Limb (tissue), 2 donors: ENCODE results near the gene HS2ST1.
"Not testable (repeated sequence)": the region's sequence is repeated elsewhere in the genome, so short reads cannot be mapped to it uniquely, and the experiment has no call there.

Source experiments
- DNase-seq, 2 donors: peaks; one replicate each; pipeline ENCODE4 v3.0.0-alpha.2; 2016; ENCODE audit errors: extremely low spot score in 2 of 2

HS2ST1 gene

DNA sequence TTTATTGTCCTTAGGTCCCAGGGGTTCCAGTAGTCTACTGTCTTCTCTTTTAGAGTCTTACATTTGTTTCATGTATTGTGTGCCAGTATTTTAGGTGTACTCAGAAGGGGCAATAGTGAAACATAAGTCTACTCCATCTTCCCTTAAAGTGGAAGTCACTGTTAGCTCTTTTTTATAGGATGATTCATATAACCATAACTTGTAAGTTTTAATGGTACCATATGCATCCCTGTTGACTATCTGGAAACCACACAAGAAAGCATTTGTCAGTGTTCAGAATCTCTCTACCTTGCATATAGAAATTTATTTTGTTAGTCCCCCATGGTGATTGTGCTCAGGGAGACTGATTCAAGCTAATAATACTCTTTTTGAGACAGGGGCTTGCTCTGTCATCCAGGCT, 149.9 kb downstream of the HS2ST1 start:
- no peak for DNase-seq

DNA sequence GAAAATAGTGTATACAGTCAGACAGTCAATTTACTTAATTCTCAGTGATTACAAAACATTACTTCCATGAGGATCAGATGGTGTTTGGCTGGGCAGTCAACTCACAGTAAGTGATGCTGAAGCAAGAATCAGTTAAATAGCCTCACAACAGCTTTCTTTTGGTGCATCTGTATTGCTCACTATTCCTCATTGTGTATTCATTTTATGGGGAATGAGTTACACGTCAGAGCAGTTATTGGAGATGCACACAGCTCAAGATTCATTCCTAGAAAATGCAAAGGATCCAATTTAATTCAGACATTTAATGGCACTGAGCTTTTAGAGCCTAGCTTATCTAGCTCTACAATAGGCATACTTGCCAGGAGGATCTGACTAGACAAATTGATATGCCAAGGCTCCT, 150.6 kb downstream of the HS2ST1 start:
- DNase-seq = no peak

DNA sequence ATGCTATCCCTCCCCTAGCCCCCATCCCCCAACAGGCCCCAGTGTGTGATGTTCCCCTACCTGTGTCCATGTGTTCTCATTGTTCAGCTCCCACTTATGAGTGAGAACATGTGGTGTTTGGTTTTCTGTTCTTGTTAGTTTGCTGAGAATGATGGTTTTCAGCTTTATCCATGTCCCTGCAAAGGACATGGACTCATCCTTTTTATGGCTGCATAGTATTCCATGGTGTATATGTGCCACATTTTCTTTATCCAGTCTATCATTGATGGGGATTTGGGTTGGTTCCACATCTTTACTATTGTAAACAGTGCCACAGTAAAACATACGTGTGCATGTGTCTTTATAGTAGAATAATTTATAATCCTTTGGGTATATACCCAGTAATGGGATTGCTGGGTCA, 152.3 kb downstream of the HS2ST1 start:
- not testable (repeated sequence) for DNase-seq

DNA sequence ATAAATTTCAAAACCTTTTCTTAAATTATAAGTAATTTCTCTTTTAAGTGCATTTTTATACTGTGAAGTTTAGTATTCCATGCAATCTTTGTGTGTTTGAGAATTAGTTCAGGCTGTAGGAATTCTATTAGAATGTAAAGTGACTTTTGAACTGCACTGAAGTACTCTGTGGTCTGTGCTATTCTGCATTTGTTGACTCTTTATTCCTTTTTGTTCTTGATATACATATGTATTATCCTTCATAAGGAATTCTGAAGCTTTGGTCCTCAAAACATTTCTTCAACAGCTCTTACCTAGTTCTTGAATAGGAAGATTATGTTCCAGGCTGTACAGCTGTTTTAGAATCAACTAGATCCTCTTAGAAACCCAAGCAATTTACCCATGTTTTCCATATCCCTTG, 158.0 kb downstream of the HS2ST1 start:
- no peak for DNase-seq

DNA sequence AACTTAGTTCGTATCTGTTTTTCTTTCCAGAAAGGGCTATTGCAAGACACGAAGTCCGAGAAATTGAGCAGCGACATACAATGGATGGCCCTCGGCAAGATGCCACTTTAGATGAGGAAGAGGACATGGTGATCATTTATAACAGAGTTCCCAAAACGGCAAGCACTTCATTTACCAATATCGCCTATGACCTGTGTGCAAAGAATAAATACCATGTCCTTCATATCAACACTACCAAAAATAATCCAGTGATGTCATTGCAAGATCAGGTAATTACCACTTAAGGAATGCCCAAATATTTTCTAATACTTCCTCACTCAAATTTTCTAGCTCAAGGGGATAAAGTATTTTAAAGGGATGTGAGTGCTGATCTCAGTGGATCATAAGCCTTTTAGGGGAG, 158.5 kb downstream of the HS2ST1 start:
- DNase-seq = no peak

DNA sequence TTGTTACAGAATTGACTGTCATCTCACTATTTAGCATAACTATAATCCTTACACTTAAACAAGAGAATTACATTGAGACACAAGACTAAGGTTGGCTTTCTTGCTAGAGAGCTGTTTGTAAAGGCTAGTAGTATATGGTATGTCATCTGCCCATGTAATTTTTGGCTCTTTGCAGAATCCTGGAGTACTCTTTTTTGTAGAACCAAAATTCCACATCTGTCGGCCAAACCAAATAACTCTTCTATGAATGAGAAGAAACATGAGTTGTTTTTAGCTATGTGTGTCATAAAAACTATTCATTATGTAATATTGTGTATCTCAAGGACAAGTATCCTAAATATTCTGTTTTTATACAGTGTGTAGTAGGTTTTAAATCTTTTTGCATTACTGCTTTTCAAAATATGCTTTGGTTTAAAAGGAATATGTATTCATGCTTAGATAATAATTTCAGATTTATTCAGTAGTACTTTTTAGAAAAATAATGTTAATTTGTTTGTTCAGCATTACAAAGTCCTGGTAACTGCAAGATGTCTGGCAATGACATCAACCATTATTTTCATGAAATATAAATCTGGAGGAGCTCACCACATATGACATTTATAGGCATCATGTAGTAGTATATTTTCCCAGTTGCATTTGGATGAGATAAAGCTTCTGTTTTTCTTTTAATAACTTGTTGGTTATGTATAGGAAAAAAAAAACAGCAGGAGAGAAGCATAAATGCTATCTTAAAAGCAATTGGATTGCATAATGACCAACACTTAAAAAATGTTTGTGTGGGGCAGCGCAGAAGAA, 159.8 kb downstream of the HS2ST1 start:
- DNase-seq = peak in 1 of 2 donors; percentile 21

DNA sequence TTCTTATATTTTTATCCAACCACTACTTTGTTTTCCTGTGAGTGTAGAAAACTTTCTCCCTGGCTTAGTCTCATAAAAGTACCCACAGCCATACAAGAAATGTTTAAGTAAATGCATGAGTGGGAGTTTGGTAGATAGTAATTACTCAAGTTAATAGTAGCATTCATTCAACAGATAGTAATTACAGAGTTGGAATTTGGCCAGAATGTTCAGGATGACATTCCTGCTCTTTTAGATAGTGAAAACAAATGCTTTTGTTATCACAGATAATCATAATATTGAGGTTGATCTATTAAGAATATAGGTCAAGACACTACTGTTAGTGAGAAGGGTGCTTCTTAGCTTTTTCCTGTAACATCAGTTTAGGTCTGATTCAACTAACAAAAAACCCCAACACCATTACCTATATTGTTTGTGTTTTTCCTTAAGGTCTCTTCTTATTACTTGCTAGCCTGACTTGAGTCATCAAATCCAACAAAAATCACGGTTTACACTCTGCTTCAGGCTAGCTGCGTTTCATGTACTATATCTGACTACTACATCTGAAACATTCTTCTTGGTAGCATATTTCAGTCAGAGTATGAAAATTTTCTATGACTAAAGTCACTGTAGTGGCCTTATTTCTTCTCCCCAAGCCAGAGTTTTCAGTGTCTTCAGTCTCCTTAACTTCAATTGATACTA, 163.7 kb downstream of the HS2ST1 start:
- no peak for DNase-seq

DNA sequence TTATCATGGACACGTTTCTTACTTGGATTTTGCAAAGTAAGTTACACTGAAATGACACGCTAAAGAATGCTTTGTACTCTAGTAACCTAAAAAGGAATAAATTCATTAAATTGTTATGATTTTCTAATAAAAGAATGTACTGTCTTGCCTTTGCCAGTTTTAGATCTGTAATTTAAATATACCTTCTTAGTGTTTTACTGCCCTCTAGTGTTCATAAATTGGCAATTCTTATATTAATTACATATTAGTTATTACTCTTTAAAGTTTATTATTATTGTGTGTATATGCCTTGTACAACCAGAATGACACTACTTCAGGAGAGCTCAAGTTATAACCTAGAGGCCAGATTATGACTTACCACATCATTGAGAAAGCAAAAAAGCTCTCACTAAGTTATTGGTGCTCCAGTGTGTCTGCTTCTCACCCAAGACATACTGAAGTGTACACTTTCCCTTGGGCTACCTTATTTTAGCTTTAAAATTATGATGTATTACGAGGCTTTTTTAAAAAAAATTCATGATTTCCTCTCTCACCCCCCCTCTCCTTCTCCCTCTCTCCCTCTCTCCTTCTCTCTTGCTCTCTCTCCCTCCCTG, 169.9 kb downstream of the HS2ST1 start:
- peak in 1 of 2 donors; percentile 84 for DNase-seq

DNA sequence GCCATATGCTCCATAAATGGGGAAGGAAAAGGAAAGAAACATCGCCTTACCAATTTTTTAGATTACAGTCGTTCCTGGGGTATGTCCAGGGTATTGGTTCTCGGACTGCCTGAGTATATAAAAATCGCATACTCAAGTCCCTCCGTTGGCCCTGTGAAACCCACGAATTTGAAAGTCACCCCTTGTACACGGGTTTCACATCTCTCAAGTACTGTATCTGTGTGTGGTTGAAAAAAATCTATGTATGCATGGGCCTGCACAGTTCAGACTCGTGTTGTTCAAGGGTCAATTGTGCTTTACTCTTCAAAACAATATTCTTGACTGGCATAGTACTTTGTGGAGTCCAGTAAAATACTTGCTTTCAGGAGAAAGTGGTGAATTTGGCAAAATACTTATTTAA, 171.7 kb downstream of the HS2ST1 start:
- DNase-seq = no peak

DNA sequence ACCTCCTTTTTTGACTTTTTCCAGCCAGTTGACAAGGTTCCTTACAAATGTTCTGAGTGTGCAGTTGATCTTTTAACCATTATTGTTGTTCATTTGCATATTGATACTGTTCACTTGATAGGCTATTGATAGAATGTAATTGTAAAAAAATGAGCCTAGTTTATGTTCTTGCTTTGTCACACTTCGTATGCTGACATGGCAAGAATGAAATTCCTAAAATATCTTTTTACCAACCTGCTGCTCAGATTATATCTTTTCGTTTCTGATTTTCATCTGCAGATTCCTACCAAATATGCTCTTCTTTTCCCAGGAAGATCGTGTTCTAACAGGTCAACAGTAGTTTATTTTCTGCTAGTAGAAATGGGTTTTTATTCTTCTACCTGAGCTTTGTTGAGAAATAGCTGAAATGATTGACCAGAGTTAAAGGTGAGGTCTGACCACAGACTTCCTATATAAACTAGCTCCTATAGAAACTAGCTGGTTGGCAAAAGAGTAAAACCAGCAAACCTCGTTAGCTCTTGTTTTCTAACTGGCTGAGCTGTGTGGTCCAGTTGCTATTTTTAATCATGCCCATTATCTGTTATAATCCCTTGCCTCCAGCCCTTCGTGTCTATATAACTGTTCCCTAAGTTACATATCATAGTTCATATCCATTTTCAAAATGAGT, 174.8 kb downstream of the HS2ST1 start:
- DNase-seq = no peak

DNA sequence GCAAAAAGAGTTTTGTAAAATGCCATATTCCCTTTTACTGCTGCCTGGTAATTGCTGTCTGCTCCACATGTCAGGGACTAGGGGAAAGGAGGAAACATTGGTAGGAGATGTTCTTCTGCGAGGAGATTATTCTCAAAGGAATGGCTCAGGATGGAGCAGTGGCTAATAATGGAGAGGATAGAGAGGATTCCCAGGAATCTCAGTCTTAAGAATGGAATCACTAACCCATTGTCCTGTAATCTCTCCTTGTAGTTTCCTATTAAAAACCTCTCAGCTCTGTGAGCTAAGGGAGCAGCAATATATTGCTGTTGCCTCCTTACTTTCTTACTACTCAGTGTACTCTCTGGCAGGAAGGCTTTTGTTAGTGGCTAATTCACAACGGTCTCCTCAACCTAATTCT, 175.4 kb downstream of the HS2ST1 start:
- no peak for DNase-seq

DNA sequence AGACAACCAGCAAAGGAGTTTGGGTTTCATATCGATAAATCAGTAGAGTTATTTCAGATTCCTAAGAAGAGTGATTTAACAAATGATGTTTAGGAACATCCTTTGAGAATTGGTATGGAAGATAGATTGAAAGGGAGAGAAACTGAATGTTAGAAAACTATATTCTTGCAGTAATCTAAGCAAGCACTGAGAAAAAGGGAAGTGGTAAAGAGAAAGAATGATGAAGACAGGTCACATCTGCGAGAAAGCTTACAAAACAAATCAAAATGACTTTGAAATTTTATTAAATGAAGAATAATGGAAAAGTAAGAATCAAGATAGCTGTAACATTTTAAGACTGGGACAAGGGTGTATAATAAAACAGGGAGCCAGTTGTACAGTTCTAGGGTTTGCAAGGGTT, 177.0 kb downstream of the HS2ST1 start:
- no peak for DNase-seq

DNA sequence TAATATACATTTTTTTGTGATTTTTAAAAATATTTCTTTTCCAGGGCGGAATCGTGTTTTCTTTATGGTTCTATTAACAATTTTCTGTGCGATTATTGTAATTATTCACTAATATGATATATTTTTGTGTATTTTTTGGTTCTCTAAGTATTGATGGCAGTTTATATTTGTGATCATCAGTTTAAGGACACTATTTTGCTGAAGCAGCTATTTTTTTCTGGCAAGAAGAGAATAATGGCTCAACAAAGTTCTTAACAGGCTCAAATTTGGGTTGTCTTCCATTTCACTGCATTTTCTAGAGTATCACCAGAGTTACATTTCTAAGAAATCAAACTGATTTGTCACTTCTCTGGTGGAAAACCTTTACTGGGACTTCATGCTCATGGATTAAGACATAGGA, 178.4 kb downstream of the HS2ST1 start:
- DNase-seq = no peak

DNA sequence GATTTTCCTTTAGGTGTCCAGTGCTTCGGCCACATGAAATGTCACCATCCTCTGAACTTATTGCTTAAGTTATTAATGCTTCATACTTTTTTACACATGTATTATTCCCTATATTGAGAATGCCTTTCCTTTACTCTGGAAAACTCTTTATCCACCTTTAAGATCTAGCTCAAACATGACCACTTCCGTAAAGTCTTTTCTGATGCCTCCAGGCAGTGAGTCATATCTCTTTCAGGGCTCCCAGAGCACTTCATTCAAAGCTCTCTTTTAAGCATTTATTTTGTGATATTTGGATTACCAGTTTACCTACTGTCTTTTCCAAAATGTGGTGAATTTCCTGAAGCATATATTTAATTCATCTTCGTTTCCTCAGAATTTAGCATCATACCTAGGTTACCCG, 178.9 kb downstream of the HS2ST1 start:
- DNase-seq = no peak

DNA sequence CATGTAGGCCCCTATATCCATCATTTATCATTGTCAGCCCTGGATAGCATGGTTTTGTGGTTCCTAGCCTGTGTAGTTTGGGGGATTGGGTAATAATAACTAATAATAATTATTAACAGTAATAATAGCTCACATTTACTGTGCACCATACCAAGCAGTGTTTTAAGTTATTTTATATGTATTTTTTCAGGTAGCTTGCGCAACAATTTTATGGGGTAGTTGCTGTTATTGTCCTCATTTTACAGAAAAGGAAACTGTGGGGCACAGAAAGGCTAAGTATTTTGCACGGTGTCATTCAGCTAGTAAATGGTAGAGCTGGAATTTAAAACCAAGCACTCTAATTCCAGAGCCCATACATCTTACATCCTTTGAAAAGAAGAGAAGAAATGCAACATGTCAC, 179.8 kb downstream of the HS2ST1 start:
- DNase-seq = no peak

DNA sequence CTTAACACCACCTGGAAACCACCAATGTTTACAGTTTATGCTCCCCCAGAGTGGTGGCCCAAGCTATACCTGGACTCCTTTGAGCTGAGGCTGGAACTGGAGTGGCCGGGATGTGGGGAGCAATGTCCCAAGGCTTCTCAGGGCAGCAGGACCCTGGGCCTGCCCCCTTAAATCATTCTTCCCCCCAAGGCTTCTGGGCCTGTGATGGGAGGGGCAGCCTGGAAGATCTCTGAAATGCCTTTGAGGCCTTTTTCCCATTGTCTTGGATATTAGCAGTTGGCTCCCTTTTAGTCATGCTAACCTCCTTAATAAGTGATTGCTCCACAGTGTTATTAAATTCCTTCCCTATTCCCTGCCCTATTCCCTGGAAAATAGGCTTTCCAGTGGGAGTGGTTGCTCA, 185.8 kb downstream of the HS2ST1 start:
- no peak for DNase-seq

DNA sequence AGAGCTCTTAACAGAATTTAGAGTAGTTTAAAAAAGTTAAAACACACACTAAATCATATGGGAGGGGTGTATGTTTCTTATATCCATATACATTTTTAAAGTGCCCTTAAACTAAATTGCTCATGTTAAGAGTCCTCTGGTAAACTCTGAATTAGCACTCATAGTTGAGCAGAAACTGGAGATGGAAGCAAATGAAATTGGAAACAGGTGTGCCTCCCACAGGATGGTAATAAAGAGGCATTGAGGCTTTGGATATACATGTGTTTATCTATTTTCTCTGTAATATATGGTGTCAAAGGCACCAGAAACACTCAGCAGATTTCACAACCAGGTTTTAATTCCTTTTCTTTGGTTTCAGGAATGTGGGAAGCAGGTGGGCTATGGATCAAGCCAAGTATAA, 188.6 kb downstream of the HS2ST1 start:
- no peak for DNase-seq

DNA sequence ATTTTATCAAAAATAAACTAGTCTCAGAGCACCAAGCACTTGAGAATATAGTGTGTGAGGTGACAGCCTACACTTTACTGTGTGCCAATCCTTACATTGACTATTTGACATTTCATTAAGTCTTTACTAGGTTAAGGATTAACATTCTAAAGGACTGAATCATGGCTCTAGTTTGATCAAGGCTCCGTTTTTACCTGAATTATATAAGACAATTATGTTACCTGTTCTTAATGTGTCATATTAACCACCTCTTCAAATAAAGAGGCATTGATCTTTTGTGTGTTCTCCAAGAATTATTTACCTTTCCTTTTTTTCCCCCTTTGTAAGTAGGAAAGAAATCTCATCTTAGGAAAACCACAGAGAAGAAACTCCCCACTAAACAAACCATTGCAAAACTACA, 189.7 kb downstream of the HS2ST1 start:
- no peak for DNase-seq

DNA sequence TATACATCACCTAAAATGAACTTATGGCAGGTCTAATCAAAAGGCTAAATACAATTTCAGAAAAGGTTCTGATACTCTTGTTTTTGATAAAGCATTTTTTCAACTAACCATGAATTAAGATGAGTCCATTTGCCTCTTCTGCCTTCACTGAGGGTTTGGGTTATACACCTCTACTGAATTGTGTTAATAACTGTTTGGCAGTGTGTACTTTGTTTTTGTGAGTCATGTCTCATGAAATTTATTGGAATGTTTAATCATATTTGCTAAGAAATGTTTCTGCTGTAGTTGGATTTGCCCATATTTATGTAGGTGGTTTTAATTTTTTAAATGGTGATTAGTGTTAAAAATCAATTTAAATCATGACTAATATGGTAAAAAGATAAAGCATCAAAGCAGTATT, 190.5 kb downstream of the HS2ST1 start:
- DNase-seq = no peak

DNA sequence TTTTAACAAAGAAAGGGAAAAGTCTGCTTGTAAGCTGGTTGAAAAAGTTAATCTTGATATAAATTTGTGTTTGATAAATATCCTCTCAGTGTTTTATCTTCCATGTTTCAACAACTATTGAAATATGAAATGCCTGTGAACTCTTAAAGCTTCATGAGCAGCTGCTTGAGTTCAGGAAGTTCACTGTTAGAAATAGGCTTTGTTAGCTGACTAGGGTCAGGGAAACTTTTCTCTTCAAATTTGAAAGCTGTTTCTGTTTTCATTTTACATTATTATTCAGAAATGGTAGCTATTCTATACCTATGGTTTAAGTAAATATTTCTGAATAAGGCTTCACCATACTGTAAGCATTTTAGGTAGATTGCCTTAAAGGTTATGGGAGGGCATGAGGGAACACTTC, 191.7 kb downstream of the HS2ST1 start:
- no peak for DNase-seq

DNA sequence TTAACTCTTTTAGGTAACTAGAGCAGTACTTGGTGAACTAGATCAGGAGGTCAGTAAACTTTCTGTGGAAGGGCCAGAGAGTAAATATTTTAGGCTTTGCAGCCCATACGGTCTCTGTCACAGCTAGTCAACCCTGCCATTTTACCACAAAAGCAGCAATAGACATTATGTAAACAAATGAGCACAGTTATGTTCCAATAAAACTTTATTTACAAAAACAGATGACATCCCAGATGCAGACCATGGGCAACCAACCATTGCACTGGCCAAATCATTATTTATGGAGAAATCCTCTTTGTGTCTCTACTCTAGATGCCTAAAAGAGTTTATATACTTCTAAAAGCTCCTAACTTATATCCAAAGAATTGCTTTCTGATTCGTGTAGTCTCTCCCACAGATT, 192.4 kb downstream of the HS2ST1 start:
- no peak for DNase-seq

DNA sequence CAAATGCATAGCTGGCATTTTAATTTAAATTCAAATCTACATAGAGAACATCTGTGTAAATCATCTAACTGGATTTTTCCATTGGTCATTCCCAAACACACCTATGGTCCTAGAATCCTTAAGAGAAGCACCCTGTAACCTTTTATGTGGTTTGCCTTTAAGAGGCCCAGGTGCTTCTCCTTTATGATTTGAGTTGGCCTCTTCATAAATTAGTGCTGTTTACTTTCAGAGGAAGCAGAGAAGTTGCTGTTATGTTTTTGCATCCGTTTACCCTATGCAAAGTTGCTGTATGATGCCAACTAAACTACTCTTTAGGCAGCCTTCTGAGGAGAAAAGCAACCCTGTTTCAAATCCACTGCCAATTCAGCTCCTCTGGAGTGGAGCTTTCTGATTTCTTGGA, 193.8 kb downstream of the HS2ST1 start:
- no peak for DNase-seq
